ENCODE results near the gene PSMB3.
A peak's percentile ranks its signal among the peaks of the same experiment; 100 is the strongest.

Gene PSMB3

DNA sequence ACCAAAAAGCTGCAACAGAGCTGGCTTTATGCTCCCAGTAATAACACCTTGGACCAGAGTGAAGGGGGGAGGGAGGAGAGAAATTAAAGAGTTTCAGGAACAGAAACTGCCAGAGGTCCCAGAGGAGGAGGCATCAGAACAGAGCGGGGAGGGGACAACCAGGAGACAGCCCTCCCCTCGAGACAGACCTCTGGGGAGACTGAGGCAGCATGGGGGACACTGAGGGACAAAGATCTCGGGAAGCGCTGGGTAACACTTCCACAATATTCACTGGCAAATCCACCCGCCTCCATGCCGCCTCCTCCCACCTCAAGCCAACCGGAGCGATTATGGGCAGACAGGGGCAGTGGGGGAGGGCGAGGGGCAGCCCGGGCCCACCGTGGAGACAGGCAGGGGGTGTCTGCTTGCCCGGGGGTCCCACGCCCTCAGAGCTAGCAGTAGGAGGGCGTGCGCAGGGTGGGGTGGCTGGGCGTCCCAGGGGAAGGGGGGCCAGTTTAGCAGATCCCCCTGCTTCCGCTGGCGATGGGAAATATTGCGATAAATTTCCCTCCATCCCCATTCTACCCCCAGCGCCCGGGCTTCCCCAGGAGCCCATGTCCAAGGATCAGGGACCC lies 5.6 kb upstream of the PSMB3 start:
- Histone ChIP-seq H3K27ac (no peak overlapping the region), H3K27me3 (ENCODE audit: insufficient read depth, low read depth) (peaks cover 25% of the 10 kb centered on the region; the same call in 1 of the 2 replicates), H3K4me3 (IDR thresholded peaks at IDR 0.05; ENCODE audit: insufficient read depth, low read depth, low read length) (no peak overlapping the region), H2AFZ (ENCODE audit: low read depth) (no peak overlapping the region; the same call in 1 of the 2 replicates), H3K4me2 (peak overlapping the region; percentile 83; the same call in 1 of the 2 replicates), H4K20me1 (ENCODE audit: insufficient read depth) (no peaks in the 10 kb centered on the region), H3K9ac (no peak overlapping the region), H3K79me2 (ENCODE audit: insufficient read depth, low read depth) (no peaks in the 10 kb centered on the region), H3K4me1 (ENCODE audit: low read depth, poor library complexity, severe bottlenecking) (peaks cover 29% of the 10 kb centered on the region), H3K36me3 (ENCODE audit: insufficient read depth) (no peaks in the 10 kb centered on the region)
- no peak for TF ChIP-seq CTCF (conservative IDR thresholded peaks at IDR 0.05; ENCODE audit: low read depth, low read length)

- H3K79me2 ChIP-seq (ENCODE audit: insufficient read depth, low read depth) = peaks cover 1% of the 10 kb centered on the region
- no peak overlapping the region for H3K27ac ChIP-seq
Measured at GRCh38 chr17:38747463-38748148, 4.9 kb upstream of the PSMB3 start.

DNA sequence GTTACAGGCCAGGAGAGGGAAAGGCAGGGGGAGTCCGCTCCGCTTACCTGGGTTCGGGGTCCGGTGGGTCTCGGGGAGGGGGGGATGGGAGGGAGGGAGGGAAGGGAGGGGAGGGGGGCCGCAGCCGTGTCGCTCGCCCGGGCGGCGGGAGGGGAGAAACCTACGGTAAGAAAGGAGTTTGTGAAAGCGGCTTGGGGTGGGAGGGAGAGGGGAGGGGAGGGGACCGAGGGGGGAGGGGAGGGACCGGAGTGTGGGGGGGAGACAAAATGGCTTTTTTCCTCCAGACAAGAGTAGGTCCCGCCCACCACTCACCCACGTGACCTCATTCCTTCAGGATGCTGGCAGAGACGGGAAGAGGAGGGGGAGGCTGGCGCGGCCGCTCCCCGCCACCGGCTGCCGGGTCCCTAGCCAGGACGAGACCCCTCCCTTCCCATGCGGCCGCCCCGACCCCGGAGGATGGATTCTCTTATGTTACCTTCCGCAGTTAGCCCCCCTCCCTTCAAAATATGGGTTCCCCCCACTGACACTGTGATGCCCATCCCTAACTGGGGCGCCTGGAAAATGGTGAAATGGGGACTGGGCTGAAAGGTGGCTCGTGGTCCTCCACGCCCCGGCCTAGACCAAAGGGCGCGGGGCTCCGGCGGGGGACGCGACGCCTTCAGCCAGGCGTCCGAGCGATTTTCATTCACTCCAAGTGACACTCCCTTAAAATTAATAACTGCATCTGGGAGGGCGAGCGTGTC lies 4.2 kb upstream of the PSMB3 start, which contains the start of gene PCGF2:
Gene PCGF2, minus strand, starts transcription at position 188 of the 743 bp plus-strand sequence. CDS start 7,934 bp downstream, outside the sequence.
- H3K4me2 ChIP-seq = peak within 1 kb of the TSS; percentile 84
- H3K27me3 ChIP-seq (ENCODE audit: insufficient read depth, low read depth) = peaks cover 25% of the 10 kb centered on the region; the same call in 1 of the 2 replicates
- H3K79me2 ChIP-seq (ENCODE audit: insufficient read depth, low read depth) = peaks cover 8% of the 10 kb centered on the region
- no peak for TF ChIP-seq CTCF (conservative IDR thresholded peaks at IDR 0.05; ENCODE audit: low read depth, low read length)
- peak within 1 kb of the TSS; percentile 94 for H2AFZ ChIP-seq (ENCODE audit: low read depth)
- H3K9ac ChIP-seq = peak within 1 kb of the TSS; percentile 49
- peaks cover 30% of the 10 kb centered on the region for H3K4me1 ChIP-seq (ENCODE audit: low read depth, poor library complexity, severe bottlenecking)
- no peak within 1 kb of the TSS for H3K4me3 ChIP-seq (IDR thresholded peaks at IDR 0.05; ENCODE audit: insufficient read depth, low read depth, low read length)
- no peak within 1 kb of the TSS for H3K27ac ChIP-seq
- H3K36me3 ChIP-seq (ENCODE audit: insufficient read depth) = no peaks in the 10 kb centered on the region
- no peaks in the 10 kb centered on the region for H4K20me1 ChIP-seq (ENCODE audit: insufficient read depth)

More at GRCh38 chr17:38747463-38748148, 4.9 kb upstream of the PSMB3 start:
- Histone ChIP-seq H3K36me3 (ENCODE audit: insufficient read depth) (no peaks in the 10 kb centered on the region), H3K4me3 (IDR thresholded peaks at IDR 0.05; ENCODE audit: insufficient read depth, low read depth, low read length) (no peak overlapping the region), H3K4me1 (ENCODE audit: low read depth, poor library complexity, severe bottlenecking) (peaks cover 29% of the 10 kb centered on the region), H3K9ac (peak overlapping the region; percentile 49), H2AFZ (ENCODE audit: low read depth) (peak overlapping the region; percentile 94), H4K20me1 (ENCODE audit: insufficient read depth) (no peaks in the 10 kb centered on the region), H3K27me3 (ENCODE audit: insufficient read depth, low read depth) (peaks cover 25% of the 10 kb centered on the region; the same call in 1 of the 2 replicates), H3K4me2 (peak overlapping the region; percentile 83)
- TF ChIP-seq CTCF (conservative IDR thresholded peaks at IDR 0.05; ENCODE audit: low read depth, low read length) = no peak

GRCh38 chr17:38748892-38749222 lies 3.7 kb upstream of the PSMB3 start:
- peaks cover 31% of the 10 kb centered on the region for H3K4me1 ChIP-seq (ENCODE audit: low read depth, poor library complexity, severe bottlenecking)
- H2AFZ ChIP-seq (ENCODE audit: low read depth) = peak overlapping the region; percentile 84; the same call in 1 of the 2 replicates

More at GRCh38 chr17:38748892-38749222, 3.7 kb upstream of the PSMB3 start:
- Histone ChIP-seq H3K36me3 (ENCODE audit: insufficient read depth) (no peaks in the 10 kb centered on the region), H3K27ac (no peak overlapping the region), H3K9ac (no peak overlapping the region; the same call in 1 of the 2 replicates), H3K27me3 (ENCODE audit: insufficient read depth, low read depth) (peaks cover 25% of the 10 kb centered on the region; the same call in 1 of the 2 replicates), H3K4me3 (IDR thresholded peaks at IDR 0.05; ENCODE audit: insufficient read depth, low read depth, low read length) (no peak overlapping the region), H3K4me2 (peak overlapping the region; percentile 84), H4K20me1 (ENCODE audit: insufficient read depth) (no peaks in the 10 kb centered on the region), H3K79me2 (ENCODE audit: insufficient read depth, low read depth) (peaks cover 14% of the 10 kb centered on the region)
- no peak for TF ChIP-seq CTCF (conservative IDR thresholded peaks at IDR 0.05; ENCODE audit: low read depth, low read length)
